ENCODE data around the gene ABLIM1.

GRCh38 chr10:114678336-114678735 is 20.3 kb upstream of the ABLIM1 start:
- TF ChIP-seq ZNF747 (CRISPR knock-in tag; IDR thresholded peaks at IDR 0.05; ENCODE audit: borderline replicate concordance) (no peak), MNT (IDR thresholded peaks at IDR 0.05) (no peak), CCDC6 (CRISPR knock-in tag; IDR thresholded peaks at IDR 0.05) (no peak), ETV5 (CRISPR knock-in tag; IDR thresholded peaks at IDR 0.05; ENCODE audit: borderline replicate concordance) (no peak), SALL1 (CRISPR knock-in tag; IDR thresholded peaks at IDR 0.05) (no peak), CHD4 (IDR thresholded peaks at IDR 0.05; ENCODE audit: borderline replicate concordance, low read length) (no peak)

Measured in HepG2 (cell line).